Neural progenitor cell (in vitro differentiated cells): ENCODE results near the gene ZNF664. TPM values are rescaled to one million over a fixed set of nuclear protein-coding genes. Genes with fewer than 3 reads are reported as not detected.

Experiments used
- DNase-seq: peaks from one replicate; pipeline ENCODE4 v3.0.0-alpha.2; 2016; ENCODE audit warnings: low spot score
- H2AFZ ChIP-seq: fragments of 200-600 bp; sonication (generic); replicated peaks from 2 replicates; pipeline ENCODE4 v1.6.1; 2016; ENCODE audit warnings: antibody characterized with exemption
- H3F3A ChIP-seq: fragments of 200-600 bp; sonication (generic); 2 replicates; pipeline ENCODE4 v1.6.1; 2016; ENCODE audit warnings: antibody characterized with exemption, low read depth
- H3K27ac ChIP-seq: fragments of 200-600 bp; sonication (generic); 2 replicates; pipeline ENCODE4 v1.5.1; 2016; ENCODE audit warnings: mild to moderate bottlenecking
- H3K27me3 ChIP-seq: fragments of 200-600 bp; sonication (generic); 2 replicates; pipeline ENCODE4 v1.6.1; 2016; ENCODE audit warnings: mild to moderate bottlenecking, moderate library complexity
- H3K36me3 ChIP-seq: fragments of 200-600 bp; sonication (generic); 2 replicates; pipeline ENCODE4 v1.5.1; 2016
- H3K4me1 ChIP-seq: fragments of 200-600 bp; sonication (generic); 2 replicates; pipeline ENCODE4 v1.6.1; 2016; ENCODE audit warnings: mixed run types
- H3K4me2 ChIP-seq: fragments of 200-600 bp; sonication (generic); 2 replicates; pipeline ENCODE4 v1.6.1; 2016
- H3K4me3 ChIP-seq: fragments of 200-600 bp; sonication (generic); 2 replicates; pipeline ENCODE4 v1.5.1; 2016
- H3K79me2 ChIP-seq: fragments of 200-600 bp; sonication (generic); 2 replicates; pipeline ENCODE4 v1.6.1; 2016; ENCODE audit warnings: low read depth
- H3K9ac ChIP-seq: fragments of 200-600 bp; sonication (generic); 2 replicates; pipeline ENCODE4 v1.6.1; 2016
- H3K9me3 ChIP-seq: fragments of 200-600 bp; sonication (generic); 2 replicates; pipeline ENCODE4 v1.5.1; 2016; ENCODE audit warnings: low read depth
- H4K20me1 ChIP-seq: fragments of 200-600 bp; sonication (generic); 2 replicates; pipeline ENCODE4 v1.6.1; 2016; ENCODE audit warnings: low read depth
- H3K27ac Mint-ChIP-seq: 3 replicates; pipeline ENCODE4 v1.8.0; 2021; ENCODE audit warnings: mixed read lengths
- H3K27me3 Mint-ChIP-seq: 2 replicates; pipeline ENCODE4 v1.8.0; 2022; ENCODE audit warnings: low read depth, mild to moderate bottlenecking, inconsistent platforms, moderate library complexity, mixed read lengths; ENCODE audit not compliant: insufficient read depth
- H3K36me3 Mint-ChIP-seq: 3 replicates; pipeline ENCODE4 v1.8.0; 2021; ENCODE audit warnings: mixed read lengths
- H3K4me1 Mint-ChIP-seq: 3 replicates; pipeline ENCODE4 v1.8.0; 2021; ENCODE audit warnings: mixed read lengths
- H3K4me3 Mint-ChIP-seq: 3 replicates; pipeline ENCODE4 v1.8.0; 2021; ENCODE audit warnings: mild to moderate bottlenecking, moderate library complexity, mixed read lengths
- H3K9me3 Mint-ChIP-seq: 3 replicates; pipeline ENCODE4 v1.8.0; 2020; ENCODE audit warnings: mixed read lengths
- CTCF ChIP-seq: fragments of 200-600 bp; sonication (generic); IDR thresholded peaks from 2 replicates; pipeline ENCODE4 v1.5.1; 2017; ENCODE audit warnings: antibody characterized with exemption, mild to moderate bottlenecking
- EZH2 ChIP-seq: fragments of 200-600 bp; sonication (generic); IDR thresholded peaks from 2 replicates; pipeline ENCODE4 v1.6.1; 2017; ENCODE audit warnings: antibody characterized with exemption, mild to moderate bottlenecking, moderate library complexity
- EZH2phosphoT487 ChIP-seq: fragments of 200-600 bp; sonication (generic); IDR thresholded peaks from 2 replicates; pipeline ENCODE4 v1.6.1; 2017; ENCODE audit warnings: antibody characterized with exemption
- total RNA-seq: library from RNA; depleted of rRNA; stranded (reverse); fragments of >200 nt; gene quantifications from 2 replicates; pipeline ENCODE4 v1.2.3, GENCODE V29; 2015; ENCODE audit warnings: low replicate concordance

ZNF664 gene
- total RNA-seq, 1 donor from 2014 or later: 172 TPM

DNA sequence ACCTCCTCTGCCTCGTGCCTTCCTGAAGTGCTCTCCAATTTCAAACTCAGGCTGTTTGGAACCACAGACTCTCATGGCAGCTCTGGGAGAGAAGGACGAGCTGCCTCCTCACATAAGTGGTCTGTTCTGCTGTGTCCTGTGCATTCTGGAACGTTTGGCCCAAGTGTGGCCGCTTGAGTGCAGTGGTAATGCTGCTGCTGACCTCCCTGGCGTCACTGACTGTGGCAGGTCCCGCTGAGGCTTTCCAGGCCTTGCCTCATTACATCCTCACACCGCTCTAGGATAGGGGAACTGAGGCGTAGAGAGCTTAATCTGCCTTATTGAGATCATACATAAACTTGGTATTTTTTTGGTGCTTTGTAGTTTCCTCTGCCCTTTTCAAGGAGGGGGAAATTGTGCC lies 14.6 kb upstream of the ZNF664 start:
- no peak overlapping the region for H3K27ac ChIP-seq
- no peak for DNase-seq
- H3K36me3 ChIP-seq: no peaks in the 10 kb centered on the region
- peaks cover 98% of the 10 kb centered on the region for H3K27me3 ChIP-seq
- Mint-ChIP-seq H3K36me3 (no peaks in the 10 kb centered on the region), H3K27me3 (no peaks in the 10 kb centered on the region), H3K27ac (no peak overlapping the region), H3K9me3 (no peaks in the 10 kb centered on the region), H3K4me1 (peaks cover 14% of the 10 kb centered on the region), H3K4me3 (no peak overlapping the region)
- TF ChIP-seq CTCF: no peak
- no peak for TF ChIP-seq EZH2phosphoT487
- TF ChIP-seq EZH2: no peak
- no peaks in the 10 kb centered on the region for H3K9me3 ChIP-seq
- peaks cover 2% of the 10 kb centered on the region for H3K4me1 ChIP-seq
- H3K9ac ChIP-seq: no peak overlapping the region
- no peak overlapping the region for H2AFZ ChIP-seq
- H3K4me3 ChIP-seq: no peak overlapping the region
- H4K20me1 ChIP-seq: peaks cover 43% of the 10 kb centered on the region
- no peaks in the 10 kb centered on the region for H3K79me2 ChIP-seq
- H3F3A ChIP-seq: peaks cover 4% of the 10 kb centered on the region
- no peak overlapping the region for H3K4me2 ChIP-seq

DNA sequence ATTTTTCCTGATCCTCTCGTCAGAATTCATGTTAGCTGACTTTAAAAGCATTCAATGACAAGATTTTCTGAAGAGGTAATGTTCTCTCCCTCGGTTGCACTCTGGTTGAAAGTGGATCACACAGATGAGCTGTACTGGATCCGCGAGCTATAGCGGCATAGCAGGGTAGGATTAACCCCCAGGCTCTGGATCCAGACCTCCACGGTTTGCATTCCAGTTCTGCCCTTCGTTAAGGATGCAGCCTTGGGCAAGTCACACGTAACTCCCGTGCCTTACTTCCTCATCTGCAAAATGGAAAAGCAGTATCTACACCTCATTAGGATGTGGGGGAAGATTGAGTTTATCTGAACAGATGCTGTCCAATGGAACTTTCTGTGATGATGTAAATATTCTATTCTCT lies 14.1 kb upstream of the ZNF664 start:
- H4K20me1 ChIP-seq: peaks cover 47% of the 10 kb centered on the region
- Mint-ChIP-seq H3K9me3 (no peaks in the 10 kb centered on the region), H3K27me3 (no peaks in the 10 kb centered on the region), H3K27ac (no peak overlapping the region), H3K4me1 (peaks cover 15% of the 10 kb centered on the region), H3K36me3 (no peaks in the 10 kb centered on the region), H3K4me3 (no peak overlapping the region)
- H3F3A ChIP-seq: peaks cover 5% of the 10 kb centered on the region
- peaks cover 98% of the 10 kb centered on the region for H3K27me3 ChIP-seq
- H3K36me3 ChIP-seq: no peaks in the 10 kb centered on the region
- no peak overlapping the region for H3K27ac ChIP-seq
- H3K4me3 ChIP-seq: no peak overlapping the region
- H3K79me2 ChIP-seq: no peaks in the 10 kb centered on the region
- TF ChIP-seq CTCF (no peak), EZH2 (no peak), EZH2phosphoT487 (no peak)
- peak; percentile 40 for DNase-seq
- peaks cover 4% of the 10 kb centered on the region for H3K4me1 ChIP-seq
- H3K4me2 ChIP-seq: no peak overlapping the region
- H2AFZ ChIP-seq: no peak overlapping the region
- H3K9ac ChIP-seq: no peak overlapping the region
- no peaks in the 10 kb centered on the region for H3K9me3 ChIP-seq

- peaks cover 59% of the 10 kb centered on the region for H4K20me1 ChIP-seq
- no peaks in the 10 kb centered on the region for H3K27me3 Mint-ChIP-seq
- TF ChIP-seq EZH2phosphoT487: no peak
- TF ChIP-seq CTCF: no peak
- no peak for TF ChIP-seq EZH2
Observed at GRCh38 chr12:123960029-123960735, 12.8 kb upstream of the ZNF664 start.

More at GRCh38 chr12:123960029-123960735, 12.8 kb upstream of the ZNF664 start:
- Histone ChIP-seq H3K27ac (no peak overlapping the region), H3K9me3 (no peaks in the 10 kb centered on the region), H3K36me3 (no peaks in the 10 kb centered on the region), H3F3A (peaks cover 5% of the 10 kb centered on the region), H3K27me3 (peaks cover 98% of the 10 kb centered on the region), H3K4me1 (peaks cover 4% of the 10 kb centered on the region), H3K4me3 (no peak overlapping the region), H3K79me2 (no peaks in the 10 kb centered on the region), H3K4me2 (no peak overlapping the region), H2AFZ (no peak overlapping the region), H3K9ac (no peak overlapping the region)
- Mint-ChIP-seq H3K4me1 (peaks cover 15% of the 10 kb centered on the region), H3K4me3 (no peak overlapping the region), H3K36me3 (no peaks in the 10 kb centered on the region), H3K9me3 (no peaks in the 10 kb centered on the region), H3K27ac (no peak overlapping the region)
- no peak for DNase-seq
